Testis (tissue), 2 donors: ENCODE measurements around the gene MRPL52.

Experiments
- POLR2A ChIP-seq: fragments of 450-650 bp; IDR thresholded peaks from one replicate; pipeline ENCODE4 v1.6.1; 2017; ENCODE audit warnings: antibody characterized with exemption, mild to moderate bottlenecking, moderate library complexity
- TF ChIP-seq, protein P1 (sequence below), 3 experiments: fragments of 450-650 bp in 2 of 3; fragments of 200-600 bp in 1 of 3; sonication (generic) in 1 of 3; IDR thresholded peaks; one replicate each; pipeline ENCODE4 v1.5.1; 2016 to 2019; ENCODE audit warnings: antibody characterized with exemption in 3 of 3, mild to moderate bottlenecking in 2 of 3, moderate library complexity in 1 of 3

DNA sequence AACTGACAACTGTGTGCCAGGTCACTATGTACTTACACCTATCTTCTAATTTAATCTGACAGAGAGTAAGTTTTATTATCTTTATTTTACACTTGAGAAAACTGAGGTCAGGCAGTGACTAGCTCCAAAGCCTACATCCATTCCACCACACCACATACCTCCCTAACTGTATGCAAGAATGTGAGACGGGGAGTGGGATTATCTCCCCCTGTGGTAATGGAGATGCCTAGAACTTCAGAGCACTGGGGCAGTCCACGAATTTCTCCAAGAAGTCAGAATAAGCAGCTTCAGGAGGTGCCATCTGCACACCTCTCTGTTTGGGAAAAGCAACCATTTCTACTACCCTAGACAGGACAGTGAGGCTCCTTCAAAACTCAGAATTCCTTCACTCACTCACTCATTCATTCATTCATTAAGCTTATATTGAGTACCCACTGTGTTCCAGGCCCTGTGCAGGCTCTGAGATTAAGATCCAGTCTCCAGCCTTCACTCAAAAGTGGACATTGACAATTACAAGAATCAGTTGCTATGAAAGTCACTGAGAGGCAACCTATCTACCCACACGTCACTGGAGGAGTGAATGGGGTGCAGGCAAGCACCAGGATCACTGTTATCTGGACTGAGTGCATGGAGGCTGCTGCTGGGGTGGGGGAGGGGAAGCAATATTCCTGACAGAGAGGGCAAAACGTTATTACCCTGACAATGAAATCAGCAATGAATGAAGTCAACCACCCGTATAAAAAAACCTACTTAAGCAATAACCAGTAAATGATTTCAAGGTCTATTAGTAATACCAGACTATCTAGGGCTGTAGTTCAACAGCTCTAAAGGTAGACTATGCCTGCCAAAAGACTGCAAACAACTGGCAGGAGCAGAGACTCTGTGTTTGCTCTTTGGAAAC, 32.4 kb upstream of the MRPL52 start:
- TF ChIP-seq, protein P1, sequence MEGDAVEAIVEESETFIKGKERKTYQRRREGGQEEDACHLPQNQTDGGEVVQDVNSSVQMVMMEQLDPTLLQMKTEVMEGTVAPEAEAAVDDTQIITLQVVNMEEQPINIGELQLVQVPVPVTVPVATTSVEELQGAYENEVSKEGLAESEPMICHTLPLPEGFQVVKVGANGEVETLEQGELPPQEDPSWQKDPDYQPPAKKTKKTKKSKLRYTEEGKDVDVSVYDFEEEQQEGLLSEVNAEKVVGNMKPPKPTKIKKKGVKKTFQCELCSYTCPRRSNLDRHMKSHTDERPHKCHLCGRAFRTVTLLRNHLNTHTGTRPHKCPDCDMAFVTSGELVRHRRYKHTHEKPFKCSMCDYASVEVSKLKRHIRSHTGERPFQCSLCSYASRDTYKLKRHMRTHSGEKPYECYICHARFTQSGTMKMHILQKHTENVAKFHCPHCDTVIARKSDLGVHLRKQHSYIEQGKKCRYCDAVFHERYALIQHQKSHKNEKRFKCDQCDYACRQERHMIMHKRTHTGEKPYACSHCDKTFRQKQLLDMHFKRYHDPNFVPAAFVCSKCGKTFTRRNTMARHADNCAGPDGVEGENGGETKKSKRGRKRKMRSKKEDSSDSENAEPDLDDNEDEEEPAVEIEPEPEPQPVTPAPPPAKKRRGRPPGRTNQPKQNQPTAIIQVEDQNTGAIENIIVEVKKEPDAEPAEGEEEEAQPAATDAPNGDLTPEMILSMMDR (IDR thresholded peaks at IDR 0.05) = no peak
- TF ChIP-seq POLR2A = no peak
